ENCODE results near the gene TMEM25.

GRCh38 chr11:118544647-118545010 is 13.6 kb downstream of the TMEM25 start:
- TF ChIP-seq SRF (IDR thresholded peaks at IDR 0.05; ENCODE audit: low read depth, low read length) (no peak), ZNF766 (CRISPR knock-in tag; IDR thresholded peaks at IDR 0.05; ENCODE audit: borderline replicate concordance) (no peak), ZNF30 (CRISPR knock-in tag; IDR thresholded peaks at IDR 0.05) (no peak), PREB (CRISPR knock-in tag; IDR thresholded peaks at IDR 0.05) (no peak)

Measured in HepG2 (cell line).